Stimulated activated CD4-positive, alpha-beta T cell treated with anti-CD3 and anti-CD28 coated beads, Interleukin-4, amount 100 ng/mL, for 1 hour (primary cell): ENCODE data around the gene STEAP3.

Experiments used
- DNase-seq: peaks from one replicate; pipeline ENCODE4 v3.0.0-alpha.2; 2020

Gene STEAP3

GRCh38 chr2:119305497-119306195 lies 82.0 kb downstream of the STEAP3 start:
- no peak for DNase-seq

- no peak for DNase-seq
Observed at GRCh38 chr2:119306196-119306590, 82.6 kb downstream of the STEAP3 start.

DNA sequence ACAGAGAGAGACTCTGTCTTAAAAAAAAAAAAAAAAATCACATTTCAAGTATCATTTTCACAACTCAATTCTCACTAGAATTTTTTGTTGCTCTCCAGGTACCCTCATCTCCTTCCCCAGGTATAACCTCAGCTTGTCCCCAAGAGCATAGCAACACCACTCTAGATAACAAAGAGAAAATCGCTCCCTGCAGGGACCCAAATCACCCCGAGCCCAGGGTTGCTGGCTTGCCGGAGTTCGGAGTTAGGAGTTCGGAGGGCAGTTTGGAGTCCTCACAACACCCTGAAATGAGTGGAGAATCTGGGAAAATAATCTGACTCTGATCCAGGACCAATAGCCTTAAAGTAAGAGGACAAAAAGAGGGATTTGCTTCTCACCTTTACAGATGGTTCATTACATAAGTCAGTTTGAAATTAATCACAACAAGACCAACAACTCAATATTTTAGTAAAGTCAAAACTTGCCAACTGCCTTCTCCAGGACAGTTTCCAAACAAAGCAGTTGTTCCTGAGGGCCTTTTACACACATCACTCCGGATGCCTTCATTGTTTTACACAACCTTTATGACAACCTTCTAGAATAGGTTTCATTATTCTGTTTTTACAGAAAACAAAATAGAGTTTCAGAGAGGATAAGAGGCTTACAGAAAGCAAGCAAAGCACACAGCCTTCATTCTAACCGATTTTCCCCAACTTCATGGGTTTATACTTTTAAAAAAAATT lies 83.9 kb downstream of the STEAP3 start:
- DNase-seq: no peak

- no peak for DNase-seq
Observed at GRCh38 chr2:119308793-119309330, 85.2 kb downstream of the STEAP3 start.

DNA sequence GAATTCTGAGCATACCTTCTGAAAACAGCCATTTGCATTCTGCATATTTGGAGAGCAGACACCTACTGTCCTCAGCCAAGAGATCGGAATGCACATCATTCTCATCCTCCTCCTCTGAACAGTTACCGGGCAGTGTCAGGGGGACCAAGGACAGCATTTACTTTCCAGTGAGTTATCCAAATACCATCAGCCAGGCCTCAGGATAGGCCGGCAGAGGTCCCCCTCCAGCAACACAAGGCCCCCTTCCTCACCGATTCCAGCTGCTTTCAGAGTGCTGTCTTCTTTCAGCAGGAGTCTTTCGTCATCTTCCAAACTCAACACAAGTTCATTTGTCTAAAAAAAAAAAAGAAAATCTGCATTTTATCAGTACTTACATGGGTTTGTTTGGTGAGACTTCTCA lies 87.7 kb downstream of the STEAP3 start:
- no peak for DNase-seq

- DNase-seq: no peak
Observed at GRCh38 chr2:119311831-119312230, 88.2 kb downstream of the STEAP3 start.
